ENCODE results near the gene RASSF3. TPM values are rescaled to one million over a fixed set of nuclear protein-coding genes. Genes with fewer than 3 reads are reported as not detected.
"Not testable (repeated sequence)": the region's sequence is repeated elsewhere in the genome, so short reads cannot be mapped to it uniquely, and the experiment has no call there.

The RASSF3 gene
- total RNA-seq, 1 donor from 2014 or later = 35.8 TPM

- peaks cover 17% of the 10 kb centered on the region for H3K4me1 Mint-ChIP-seq (ENCODE audit: low read depth)
- no peak overlapping the region for H3K27ac Mint-ChIP-seq
- H3K9me3 Mint-ChIP-seq = no peaks in the 10 kb centered on the region
- H3K27me3 Mint-ChIP-seq (ENCODE audit: low read depth) = no peaks in the 10 kb centered on the region
- no peak for DNase-seq (ENCODE audit: low spot score)
- no peak overlapping the region for H3K4me3 Mint-ChIP-seq (ENCODE audit: low read depth)
- intact Hi-C loops (cut with micrococcal nuclease) = no loop called here
- H3K36me3 Mint-ChIP-seq (ENCODE audit: low read depth) = peaks cover 7% of the 10 kb centered on the region
These were observed 40.5 kb downstream of the RASSF3 start for GRCh38 chr12:64650762-64651161.

GRCh38 chr12:64652346-64652745, 42.1 kb downstream of the RASSF3 start:
- Mint-ChIP-seq H3K9me3 (no peaks in the 10 kb centered on the region), H3K4me3 (ENCODE audit: low read depth) (no peak overlapping the region), H3K27me3 (ENCODE audit: low read depth) (no peaks in the 10 kb centered on the region), H3K27ac (no peak overlapping the region), H3K4me1 (ENCODE audit: low read depth) (peaks cover 25% of the 10 kb centered on the region), H3K36me3 (ENCODE audit: low read depth) (peaks cover 14% of the 10 kb centered on the region)
- DNase-seq (ENCODE audit: low spot score) = no peak
- intact Hi-C loops (cut with micrococcal nuclease) = no loop called here

GRCh38 chr12:64653123-64653522, 42.8 kb downstream of the RASSF3 start:
- no peaks in the 10 kb centered on the region for H3K9me3 Mint-ChIP-seq
- intact Hi-C loops (cut with micrococcal nuclease) = no loop called here
- H3K4me1 Mint-ChIP-seq (ENCODE audit: low read depth) = peaks cover 28% of the 10 kb centered on the region
- peak overlapping the region; percentile 61 for H3K27ac Mint-ChIP-seq
- peaks cover 22% of the 10 kb centered on the region for H3K36me3 Mint-ChIP-seq (ENCODE audit: low read depth)
- no peaks in the 10 kb centered on the region for H3K27me3 Mint-ChIP-seq (ENCODE audit: low read depth)
- no peak overlapping the region for H3K4me3 Mint-ChIP-seq (ENCODE audit: low read depth)
- DNase-seq (ENCODE audit: low spot score) = no peak

- H3K4me3 Mint-ChIP-seq (ENCODE audit: low read depth); H3K27ac Mint-ChIP-seq; DNase-seq (ENCODE audit: low spot score); intact Hi-C loops (cut with micrococcal nuclease); H3K9me3 Mint-ChIP-seq; H3K27me3 Mint-ChIP-seq (ENCODE audit: low read depth): not testable (repeated sequence)
- peaks cover 35% of the 10 kb centered on the region for H3K4me1 Mint-ChIP-seq (ENCODE audit: low read depth)
- peaks cover 25% of the 10 kb centered on the region for H3K36me3 Mint-ChIP-seq (ENCODE audit: low read depth)
These were observed 43.6 kb downstream of the RASSF3 start for GRCh38 chr12:64653907-64654306.

GRCh38 chr12:64655141-64655540, 44.8 kb downstream of the RASSF3 start:
- Mint-ChIP-seq H3K27me3 (ENCODE audit: low read depth) (no peaks in the 10 kb centered on the region), H3K9me3 (no peaks in the 10 kb centered on the region), H3K4me1 (ENCODE audit: low read depth) (peaks cover 41% of the 10 kb centered on the region), H3K4me3 (ENCODE audit: low read depth) (no peak overlapping the region), H3K36me3 (ENCODE audit: low read depth) (peaks cover 20% of the 10 kb centered on the region), H3K27ac (no peak overlapping the region)
- intact Hi-C loops (cut with micrococcal nuclease) = no loop called here
- DNase-seq (ENCODE audit: low spot score) = no peak

GRCh38 chr12:64656429-64656828, 46.1 kb downstream of the RASSF3 start:
- H3K27me3 Mint-ChIP-seq (ENCODE audit: low read depth) = no peaks in the 10 kb centered on the region
- intact Hi-C loops (cut with micrococcal nuclease) = no loop called here
- H3K36me3 Mint-ChIP-seq (ENCODE audit: low read depth) = peaks cover 20% of the 10 kb centered on the region
- H3K27ac Mint-ChIP-seq = peak overlapping the region; percentile 24
- DNase-seq (ENCODE audit: low spot score) = no peak
- no peak overlapping the region for H3K4me3 Mint-ChIP-seq (ENCODE audit: low read depth)
- peaks cover 45% of the 10 kb centered on the region for H3K4me1 Mint-ChIP-seq (ENCODE audit: low read depth)
- H3K9me3 Mint-ChIP-seq = no peaks in the 10 kb centered on the region

GRCh38 chr12:64658892-64659481, 48.7 kb downstream of the RASSF3 start:
- Mint-ChIP-seq H3K4me1 (ENCODE audit: low read depth) (peaks cover 46% of the 10 kb centered on the region), H3K27me3 (ENCODE audit: low read depth) (no peaks in the 10 kb centered on the region), H3K9me3 (no peaks in the 10 kb centered on the region), H3K4me3 (ENCODE audit: low read depth) (no peak overlapping the region), H3K36me3 (ENCODE audit: low read depth) (peaks cover 20% of the 10 kb centered on the region), H3K27ac (no peak overlapping the region)
- DNase-seq (ENCODE audit: low spot score) = no peak
- intact Hi-C loops (cut with micrococcal nuclease) = no loop called here

- DNase-seq (ENCODE audit: low spot score) = no peak
- Mint-ChIP-seq H3K4me1 (ENCODE audit: low read depth) (peaks cover 48% of the 10 kb centered on the region), H3K36me3 (ENCODE audit: low read depth) (peaks cover 18% of the 10 kb centered on the region), H3K27me3 (ENCODE audit: low read depth) (no peaks in the 10 kb centered on the region), H3K9me3 (no peaks in the 10 kb centered on the region), H3K27ac (peak overlapping the region; percentile 31), H3K4me3 (ENCODE audit: low read depth) (no peak overlapping the region)
- intact Hi-C loops (cut with micrococcal nuclease) = loop anchor here (1.0 to 5.0 kb wide), 3 partner anchors 9 to 37 kb away; no protein-coding TSS in a partner anchor
These were observed 50.1 kb downstream of the RASSF3 start for GRCh38 chr12:64660237-64661018.

- Mint-ChIP-seq H3K9me3 (no peaks in the 10 kb centered on the region), H3K4me1 (ENCODE audit: low read depth) (peaks cover 58% of the 10 kb centered on the region), H3K27me3 (ENCODE audit: low read depth) (no peaks in the 10 kb centered on the region), H3K27ac (no peak overlapping the region), H3K4me3 (ENCODE audit: low read depth) (no peak overlapping the region), H3K36me3 (ENCODE audit: low read depth) (peaks cover 4% of the 10 kb centered on the region)
- DNase-seq (ENCODE audit: low spot score) = no peak
- intact Hi-C loops (cut with micrococcal nuclease) = loop anchor here (5.0 kb wide), 1 partner anchor 34 kb away; no protein-coding TSS in a partner anchor
These were observed 52.7 kb downstream of the RASSF3 start for GRCh38 chr12:64663015-64663414.

- Mint-ChIP-seq H3K27me3 (ENCODE audit: low read depth) (no peaks in the 10 kb centered on the region), H3K36me3 (ENCODE audit: low read depth) (no peaks in the 10 kb centered on the region), H3K4me3 (ENCODE audit: low read depth) (peak overlapping the region; percentile 34), H3K9me3 (no peaks in the 10 kb centered on the region), H3K4me1 (ENCODE audit: low read depth) (peaks cover 64% of the 10 kb centered on the region), H3K27ac (peak overlapping the region; percentile 65)
- intact Hi-C loops (cut with micrococcal nuclease) = loop anchor here (5.0 kb wide), 2 partner anchors 38 to 92 kb away; partner anchors contain the start of gene GNS
- no peak for DNase-seq (ENCODE audit: low spot score)
These were observed 55.2 kb downstream of the RASSF3 start for GRCh38 chr12:64665514-64665913.

- intact Hi-C loops (cut with micrococcal nuclease) = loop anchor here (5.0 kb wide), 2 partner anchors 39 to 91 kb away; partner anchors contain the start of gene GNS
- peak overlapping the region; percentile 65 for H3K27ac Mint-ChIP-seq
- H3K4me3 Mint-ChIP-seq (ENCODE audit: low read depth) = peak overlapping the region; percentile 34
- peaks cover 66% of the 10 kb centered on the region for H3K4me1 Mint-ChIP-seq (ENCODE audit: low read depth)
- DNase-seq (ENCODE audit: low spot score) = no peak
- no peaks in the 10 kb centered on the region for H3K36me3 Mint-ChIP-seq (ENCODE audit: low read depth)
- no peaks in the 10 kb centered on the region for H3K9me3 Mint-ChIP-seq
- H3K27me3 Mint-ChIP-seq (ENCODE audit: low read depth) = no peaks in the 10 kb centered on the region
These were observed 56.0 kb downstream of the RASSF3 start for GRCh38 chr12:64666054-64666914.

GRCh38 chr12:64667793-64668192, 57.5 kb downstream of the RASSF3 start:
- DNase-seq (ENCODE audit: low spot score) = no peak
- Mint-ChIP-seq H3K9me3 (no peaks in the 10 kb centered on the region), H3K27me3 (ENCODE audit: low read depth) (no peaks in the 10 kb centered on the region), H3K36me3 (ENCODE audit: low read depth) (peaks cover 2% of the 10 kb centered on the region), H3K4me3 (ENCODE audit: low read depth) (no peak overlapping the region), H3K4me1 (ENCODE audit: low read depth) (peaks cover 72% of the 10 kb centered on the region), H3K27ac (peak overlapping the region; percentile 97)
- intact Hi-C loops (cut with micrococcal nuclease) = loop anchor here (5.0 kb wide), 2 partner anchors 40 to 90 kb away; partner anchors contain the start of gene GNS

Measured in activated T-helper 2 cell treated with anti-CD3 and anti-CD28 coated beads, Interferon-gamma antibody, Interleukin-2, Interleukin-4, amounts not matched to agents 10 μg/mL and 5 μg/mL and 100 μg/mL, durations not matched to agents 14 hours and 24 hours and 36 hours (primary cell).